ENCODE measurements around the gene AQP2.

DNA sequence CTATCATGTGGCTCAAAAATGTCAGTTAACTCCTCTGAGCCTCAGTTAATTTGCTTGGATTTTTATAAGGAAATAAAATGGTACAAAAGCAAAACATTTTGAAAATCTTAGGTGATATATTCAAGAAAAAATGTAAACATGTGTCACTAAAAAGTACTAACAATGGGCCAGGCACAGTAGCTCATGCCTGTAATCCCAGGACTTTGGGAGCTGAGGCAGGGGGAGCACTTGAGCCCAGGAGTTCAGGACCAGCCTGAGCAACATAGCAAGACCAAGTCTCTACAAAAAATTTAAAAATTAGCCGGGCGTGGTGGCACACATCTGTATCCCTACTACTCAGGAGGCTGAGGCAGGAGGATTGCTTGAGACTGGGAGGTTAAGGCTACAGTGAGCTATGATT is 47.9 kb downstream of the AQP2 start:
- TF ChIP-seq POLR2AphosphoS5 (IDR thresholded peaks at IDR 0.05): no peak
- TF ChIP-seq, protein P1, sequence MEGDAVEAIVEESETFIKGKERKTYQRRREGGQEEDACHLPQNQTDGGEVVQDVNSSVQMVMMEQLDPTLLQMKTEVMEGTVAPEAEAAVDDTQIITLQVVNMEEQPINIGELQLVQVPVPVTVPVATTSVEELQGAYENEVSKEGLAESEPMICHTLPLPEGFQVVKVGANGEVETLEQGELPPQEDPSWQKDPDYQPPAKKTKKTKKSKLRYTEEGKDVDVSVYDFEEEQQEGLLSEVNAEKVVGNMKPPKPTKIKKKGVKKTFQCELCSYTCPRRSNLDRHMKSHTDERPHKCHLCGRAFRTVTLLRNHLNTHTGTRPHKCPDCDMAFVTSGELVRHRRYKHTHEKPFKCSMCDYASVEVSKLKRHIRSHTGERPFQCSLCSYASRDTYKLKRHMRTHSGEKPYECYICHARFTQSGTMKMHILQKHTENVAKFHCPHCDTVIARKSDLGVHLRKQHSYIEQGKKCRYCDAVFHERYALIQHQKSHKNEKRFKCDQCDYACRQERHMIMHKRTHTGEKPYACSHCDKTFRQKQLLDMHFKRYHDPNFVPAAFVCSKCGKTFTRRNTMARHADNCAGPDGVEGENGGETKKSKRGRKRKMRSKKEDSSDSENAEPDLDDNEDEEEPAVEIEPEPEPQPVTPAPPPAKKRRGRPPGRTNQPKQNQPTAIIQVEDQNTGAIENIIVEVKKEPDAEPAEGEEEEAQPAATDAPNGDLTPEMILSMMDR (IDR thresholded peaks at IDR 0.05): no peak

All from breast epithelium (tissue), 3 donors.